Superior temporal gyrus (tissue), 1 donor: Measurements from ENCODE around the gene RREB1.

ENCODE experiments used
- DNase-seq: peaks from one replicate; pipeline ENCODE4 v3.0.0-alpha.2; 2016; ENCODE audit errors: extremely low spot score

RREB1 gene

DNA sequence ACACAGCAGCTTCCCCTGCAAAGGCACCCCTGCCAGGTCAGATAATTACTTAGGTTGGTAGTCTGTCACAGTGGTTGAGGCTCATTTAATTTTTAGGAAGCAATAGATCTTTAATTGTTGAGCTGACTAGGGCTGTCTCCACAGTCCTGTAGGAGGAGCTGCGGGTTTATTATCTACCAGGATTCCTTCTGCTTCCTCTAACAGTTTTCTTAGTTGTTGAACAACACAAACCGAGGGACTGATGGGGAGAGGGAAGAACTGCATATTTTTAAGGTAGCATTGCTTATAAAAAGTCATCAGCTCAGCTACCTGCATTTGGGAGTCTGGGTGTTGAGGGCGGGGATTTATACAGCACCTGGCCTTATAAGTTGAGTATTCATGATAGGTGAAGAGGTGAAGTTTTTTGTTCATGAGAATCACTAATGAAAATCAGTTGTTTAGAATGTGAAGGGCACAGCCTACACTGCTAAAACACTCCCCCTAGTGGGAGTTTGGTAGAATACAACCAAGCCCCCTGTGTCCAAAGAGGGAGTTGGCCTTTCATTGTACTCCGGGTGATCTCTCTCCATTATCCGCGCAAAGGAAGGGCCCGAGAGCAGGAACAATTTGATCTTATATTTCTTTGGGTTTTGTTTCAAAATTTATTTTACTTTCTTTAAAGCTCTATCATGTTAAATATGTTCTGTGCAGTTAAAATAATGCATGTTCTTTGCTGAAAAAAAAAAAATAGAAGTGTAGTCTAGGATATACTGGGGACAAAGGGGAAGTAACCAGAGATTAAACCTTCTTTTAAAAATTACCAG lies 135.6 kb downstream of the RREB1 start:
- DNase-seq = peak; percentile 91

GRCh38 chr6:7245668-7246393 lies 138.1 kb downstream of the RREB1 start:
- no peak for DNase-seq

DNA sequence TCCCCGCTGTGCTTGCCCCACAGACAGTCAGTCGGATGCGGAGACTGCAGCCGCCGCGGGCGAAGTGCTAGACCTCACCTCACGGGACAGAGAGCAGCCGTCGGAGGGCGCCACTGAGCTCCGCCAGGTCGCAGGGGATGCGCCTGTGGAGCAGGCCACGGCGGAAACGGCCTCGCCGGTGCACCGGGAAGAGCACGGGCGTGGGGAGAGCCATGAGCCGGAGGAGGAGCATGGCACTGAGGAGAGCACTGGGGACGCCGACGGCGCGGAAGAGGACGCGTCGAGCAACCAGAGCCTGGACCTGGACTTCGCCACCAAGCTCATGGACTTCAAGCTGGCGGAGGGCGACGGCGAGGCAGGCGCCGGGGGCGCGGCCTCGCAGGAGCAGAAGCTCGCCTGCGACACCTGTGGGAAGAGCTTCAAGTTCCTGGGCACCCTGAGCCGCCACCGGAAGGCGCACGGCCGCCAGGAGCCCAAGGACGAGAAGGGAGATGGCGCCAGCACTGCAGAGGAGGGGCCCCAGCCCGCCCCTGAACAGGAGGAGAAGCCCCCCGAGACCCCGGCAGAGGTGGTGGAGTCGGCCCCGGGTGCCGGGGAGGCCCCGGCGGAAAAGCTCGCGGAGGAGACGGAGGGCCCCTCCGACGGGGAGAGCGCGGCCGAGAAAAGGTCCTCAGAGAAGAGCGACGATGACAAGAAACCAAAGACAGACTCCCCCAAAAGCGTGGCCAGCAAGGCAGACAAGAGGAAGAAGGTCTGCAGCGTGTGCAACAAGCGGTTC lies 138.8 kb downstream of the RREB1 start:
- DNase-seq = no peak

- no peak for DNase-seq
Observed at GRCh38 chr6:7247179-7247456, 139.4 kb downstream of the RREB1 start.

GRCh38 chr6:7247828-7248227 lies 140.1 kb downstream of the RREB1 start:
- DNase-seq = no peak

DNA sequence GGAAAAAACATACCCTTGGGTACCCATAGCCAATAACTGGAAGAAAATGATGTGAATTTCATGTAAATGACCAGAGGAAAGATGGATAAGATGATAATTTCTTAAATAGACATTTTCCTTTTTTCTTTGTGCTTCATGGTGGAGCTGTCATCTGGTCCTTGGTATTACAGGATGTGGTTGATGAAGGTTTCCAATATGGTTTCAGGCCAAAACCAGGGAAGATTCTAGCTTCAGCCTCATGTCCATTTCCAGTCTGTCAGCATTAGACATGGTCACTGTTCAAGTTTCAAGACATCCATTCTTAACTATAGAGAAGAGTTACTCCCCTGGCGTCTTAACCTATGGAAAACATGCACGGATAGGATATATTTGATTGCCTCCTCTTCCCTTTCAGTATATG lies 141.6 kb downstream of the RREB1 start:
- no peak for DNase-seq

DNA sequence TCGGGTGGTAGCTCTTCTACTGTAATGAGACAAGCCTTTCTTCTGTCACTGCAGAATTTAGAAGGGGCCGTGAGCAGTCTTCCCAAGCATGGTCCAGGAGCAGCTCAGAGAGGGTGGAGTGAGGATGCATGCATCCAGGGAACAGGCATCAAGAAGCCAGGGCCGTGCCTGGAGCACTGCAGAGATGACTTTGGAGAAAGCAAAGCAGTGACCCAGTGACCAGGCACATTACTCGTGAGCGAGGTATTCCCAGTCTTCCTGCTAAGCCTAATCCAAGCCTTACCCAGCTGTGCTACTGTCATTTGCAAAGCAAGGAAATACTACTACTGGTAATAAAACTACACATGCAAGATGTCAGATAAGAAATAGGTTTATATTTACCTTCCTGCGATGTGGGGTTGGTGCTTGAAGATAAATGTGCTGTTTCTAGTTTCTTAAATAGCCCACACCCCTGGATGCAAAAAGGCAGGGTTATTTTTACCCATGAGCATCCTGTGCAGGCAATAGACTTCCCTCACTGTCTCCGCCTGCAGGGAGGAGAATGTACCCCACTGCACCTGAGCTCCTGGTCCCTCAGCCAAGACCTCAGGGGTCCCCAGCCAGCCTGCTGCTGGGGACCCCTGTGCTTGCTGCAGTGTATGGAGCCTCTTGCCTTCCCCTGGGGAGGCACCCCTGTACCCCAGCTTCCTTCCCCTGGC lies 142.3 kb downstream of the RREB1 start:
- DNase-seq = no peak

GRCh38 chr6:7250812-7251211 lies 143.1 kb downstream of the RREB1 start:
- no peak for DNase-seq

DNA sequence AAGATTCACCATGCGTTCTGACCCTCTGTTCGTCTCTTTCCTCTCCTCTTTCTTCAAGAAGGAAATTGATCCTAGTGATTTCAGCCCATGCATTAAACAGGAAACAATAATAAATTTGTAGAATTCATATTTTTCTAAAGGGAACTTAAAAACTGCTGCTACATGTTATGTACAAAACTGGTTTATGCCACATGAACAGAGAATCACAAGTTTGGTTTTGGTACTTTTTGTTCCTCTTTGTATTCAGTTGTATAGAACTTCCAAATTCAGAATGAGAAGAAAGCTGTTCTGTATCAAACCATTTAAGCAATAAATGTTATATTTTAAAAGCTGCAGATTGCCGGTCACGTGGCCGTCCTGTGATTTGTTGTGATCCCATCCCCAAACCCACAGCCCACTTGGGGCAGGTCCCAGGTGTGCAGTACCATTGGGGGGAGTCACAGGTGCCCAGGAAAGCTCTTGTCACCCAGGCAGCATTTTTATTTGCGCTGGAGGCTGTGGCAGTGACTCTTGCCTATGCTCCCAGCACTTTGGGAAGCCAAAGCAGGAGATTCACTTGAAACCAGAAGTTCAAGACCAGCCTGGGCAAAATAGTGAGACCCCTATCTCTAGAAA lies 144.0 kb downstream of the RREB1 start:
- no peak for DNase-seq

- no peak for DNase-seq
Observed at GRCh38 chr6:7252390-7252789, 144.6 kb downstream of the RREB1 start.

DNA sequence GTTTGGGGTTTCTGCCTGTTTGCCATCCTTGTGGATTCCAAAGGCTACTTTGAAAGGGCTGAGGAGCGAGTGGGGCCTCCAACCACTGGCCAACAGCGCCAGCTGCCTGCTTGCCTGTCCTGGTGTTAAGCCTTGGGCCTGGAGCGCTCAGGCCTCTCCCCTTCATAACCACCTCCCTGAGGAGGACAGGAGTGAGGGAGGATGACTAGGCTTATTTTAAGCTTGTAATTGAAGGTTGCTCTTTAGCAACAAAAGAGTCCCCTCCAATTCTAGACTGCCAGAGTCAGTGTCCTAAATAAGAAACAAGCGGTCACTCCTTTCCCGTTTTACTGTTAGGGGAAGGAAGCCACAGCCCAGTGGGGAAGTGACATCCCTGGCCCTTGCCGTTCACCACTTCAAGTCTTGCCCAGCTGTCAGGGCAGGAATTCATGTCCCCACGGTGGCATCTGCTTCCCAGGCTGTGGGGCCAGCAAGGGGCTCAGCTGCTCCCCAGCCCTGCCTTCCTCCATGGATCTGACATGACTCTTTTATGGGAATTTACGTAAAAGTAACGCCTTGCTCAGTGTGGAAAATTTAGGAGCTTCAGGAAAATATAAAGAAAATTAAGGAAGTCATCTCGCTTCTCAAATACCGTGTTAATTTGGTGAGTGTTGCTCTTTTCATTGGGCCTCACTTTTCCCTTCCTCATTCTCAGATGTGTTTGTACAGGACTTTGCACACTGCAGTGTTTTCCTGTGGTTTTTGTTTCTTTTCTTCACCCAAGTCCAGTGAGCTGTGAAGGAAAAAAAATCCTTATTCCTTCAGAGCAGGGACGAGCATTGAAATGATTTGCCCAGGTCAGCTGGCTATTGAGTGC lies 147.4 kb downstream of the RREB1 start:
- DNase-seq = peak; percentile 10

DNA sequence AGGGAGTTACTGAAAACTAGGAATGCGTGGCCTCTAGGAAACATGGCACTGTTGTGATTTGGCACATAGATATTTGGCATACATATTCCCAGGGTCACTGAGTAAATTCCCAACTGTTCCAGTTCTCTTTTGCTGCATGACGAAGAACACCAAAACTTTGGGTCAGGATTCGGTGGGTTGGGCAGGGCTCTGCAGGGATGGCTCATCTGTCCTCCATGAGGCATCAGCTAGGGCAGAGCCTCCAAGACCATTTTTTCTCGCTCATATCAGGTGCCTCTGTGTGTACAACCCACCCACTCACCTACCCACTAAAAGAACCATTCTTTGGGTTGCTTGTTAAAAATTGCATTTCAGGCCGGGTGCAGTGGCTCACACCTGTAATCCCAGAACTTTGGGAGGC lies 148.2 kb downstream of the RREB1 start:
- no peak for DNase-seq

GRCh38 chr6:7256785-7257184 lies 149.0 kb downstream of the RREB1 start:
- DNase-seq = no peak

GRCh38 chr6:7257521-7258230 lies 149.9 kb downstream of the RREB1 start:
- no peak for DNase-seq

DNA sequence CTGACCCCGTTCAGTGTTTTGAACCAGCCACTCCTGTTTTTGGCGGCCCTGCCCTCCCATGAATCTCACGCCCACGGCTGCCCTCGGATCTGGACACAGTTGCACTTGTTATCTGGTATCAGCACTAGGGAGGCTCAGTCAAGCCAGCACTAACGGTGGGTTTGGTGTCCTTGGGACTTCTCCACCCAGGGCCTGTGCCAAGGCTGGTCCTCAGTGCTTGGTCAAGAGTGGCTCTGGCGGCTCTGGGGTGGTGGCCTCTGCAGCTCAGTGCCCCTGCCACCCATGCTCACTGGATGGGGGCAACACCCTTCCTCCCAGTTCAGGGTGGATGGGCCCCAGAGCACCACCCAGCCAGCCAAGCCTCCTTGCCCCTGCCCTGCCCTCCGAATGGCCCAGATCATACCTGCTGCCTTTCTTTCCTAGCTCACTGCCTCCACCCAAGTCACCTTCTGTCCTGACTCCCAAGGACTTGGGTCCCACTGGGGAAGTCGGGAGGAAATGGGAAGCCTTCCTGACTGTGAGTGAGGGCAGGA lies 150.5 kb downstream of the RREB1 start:
- no peak for DNase-seq

DNA sequence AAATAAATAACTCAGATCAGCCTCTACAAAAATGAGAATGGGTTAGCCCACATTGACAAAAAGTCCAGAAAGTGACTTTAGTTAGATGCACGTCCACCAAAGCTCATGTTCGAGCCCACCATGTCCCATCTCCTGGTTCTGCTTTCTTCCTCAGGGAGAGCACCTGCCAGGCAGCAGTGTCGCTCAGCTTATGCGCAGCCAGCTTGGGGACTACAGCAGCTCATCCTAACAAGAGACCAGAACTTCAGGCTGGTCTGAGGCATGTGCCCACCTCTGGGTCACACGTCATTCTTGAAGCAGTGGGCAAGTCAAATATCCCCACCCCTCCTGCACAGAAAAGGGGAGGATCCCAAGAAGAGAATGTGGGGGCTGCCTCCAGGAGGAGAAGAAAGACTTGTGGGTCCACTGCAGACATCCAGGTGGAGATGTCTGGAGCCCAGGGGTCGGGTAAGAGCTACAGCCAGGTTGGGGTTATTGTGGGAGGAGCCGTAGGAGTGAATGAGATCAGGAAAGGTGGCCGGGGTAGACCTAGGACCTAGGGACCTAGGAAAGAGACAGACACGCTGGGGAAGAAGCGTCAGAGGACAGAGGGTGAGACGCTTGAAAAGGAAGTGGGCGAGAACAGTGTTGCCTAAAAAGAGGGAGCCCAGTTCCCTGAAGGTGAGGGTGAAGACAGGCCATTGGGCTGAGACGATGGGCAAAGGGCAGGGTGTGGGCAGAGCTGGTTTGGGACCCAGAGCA lies 152.7 kb downstream of the RREB1 start:
- peak; percentile 3 for DNase-seq

GRCh38 chr6:7261032-7261841 lies 153.5 kb downstream of the RREB1 start:
- peak; percentile 75 for DNase-seq

- peak; percentile 3 for DNase-seq
Observed at GRCh38 chr6:7261852-7262461, 154.2 kb downstream of the RREB1 start.
